K562 (cell line): ENCODE measurements around the gene ELOB.

Experiments
- CEBPG ChIP-seq, 3 experiments: fragments of 200-800 bp in 1 of 3; sonication (Bioruptor generic) in 1 of 3; sonication (generic) in 1 of 3; formaldehyde crosslinking in 1 of 3; IDR thresholded peaks in 2 of 3; conservative IDR thresholded peaks in 1 of 3; 2 replicates each; pipeline versions ENCODE4 v1.6.1 to v1.8.0; 2016 to 2022; ENCODE audit warnings: missing compliant biosample characterization in 2 of 3, missing genetic modification characterization in 2 of 3, mild to moderate bottlenecking in 1 of 3, missing genetic modification reagents in 1 of 3
- CTCF ChIP-seq, 3 experiments: IDR thresholded peaks in 2 of 3; conservative IDR thresholded peaks in 1 of 3; 2 replicates each; pipeline ENCODE4 v1.5.1; 2011 to 2012; ENCODE audit warnings: low read length in 3 of 3, mild to moderate bottlenecking in 3 of 3, control low read depth in 2 of 3, improper control_type of control experiment in 1 of 3, inconsistent platforms in 1 of 3, low read depth in 1 of 3, mixed read lengths in 1 of 3, moderate library complexity in 1 of 3; ENCODE audit not compliant: insufficient read depth in 2 of 3
- EGR1 ChIP-seq: fragments of 450-650 bp; conservative IDR thresholded peaks from 2 replicates; pipeline ENCODE4 v1.6.1; 2017; ENCODE audit warnings: mild to moderate bottlenecking
- EP300 ChIP-seq: IDR thresholded peaks from 2 replicates; pipeline ENCODE4 v1.6.1; 2012; ENCODE audit warnings: low read length, improper control_type of control experiment
- EZH2 ChIP-seq: IDR thresholded peaks from 2 replicates; pipeline ENCODE4 v1.6.1; 2012; ENCODE audit warnings: low read depth, mild to moderate bottlenecking, inconsistent platforms, low read length, borderline replicate concordance
- MTA2 ChIP-seq: fragments of 450-650 bp; IDR thresholded peaks from 2 replicates; pipeline ENCODE4 v1.6.1; 2016; ENCODE audit warnings: low read depth
- POU5F1 ChIP-seq: fragments of 150-350 bp; IDR thresholded peaks from 2 replicates; pipeline ENCODE4 v1.6.1; 2014; ENCODE audit warnings: borderline replicate concordance, low read length, low read depth, mild to moderate bottlenecking; ENCODE audit not compliant: partially characterized antibody
- TCF15 ChIP-seq: fragments of 250-450 bp; sonication (Bioruptor Pico); IDR thresholded peaks from 2 replicates; pipeline ENCODE4 v1.8.0; 2022; ENCODE audit warnings: moderate library complexity, mild to moderate bottlenecking, inconsistent platforms
- TCF7 ChIP-seq: sonication (generic); IDR thresholded peaks from 2 replicates; pipeline ENCODE4 v1.6.1; 2016; ENCODE audit warnings: antibody characterized with exemption, borderline replicate concordance

DNA sequence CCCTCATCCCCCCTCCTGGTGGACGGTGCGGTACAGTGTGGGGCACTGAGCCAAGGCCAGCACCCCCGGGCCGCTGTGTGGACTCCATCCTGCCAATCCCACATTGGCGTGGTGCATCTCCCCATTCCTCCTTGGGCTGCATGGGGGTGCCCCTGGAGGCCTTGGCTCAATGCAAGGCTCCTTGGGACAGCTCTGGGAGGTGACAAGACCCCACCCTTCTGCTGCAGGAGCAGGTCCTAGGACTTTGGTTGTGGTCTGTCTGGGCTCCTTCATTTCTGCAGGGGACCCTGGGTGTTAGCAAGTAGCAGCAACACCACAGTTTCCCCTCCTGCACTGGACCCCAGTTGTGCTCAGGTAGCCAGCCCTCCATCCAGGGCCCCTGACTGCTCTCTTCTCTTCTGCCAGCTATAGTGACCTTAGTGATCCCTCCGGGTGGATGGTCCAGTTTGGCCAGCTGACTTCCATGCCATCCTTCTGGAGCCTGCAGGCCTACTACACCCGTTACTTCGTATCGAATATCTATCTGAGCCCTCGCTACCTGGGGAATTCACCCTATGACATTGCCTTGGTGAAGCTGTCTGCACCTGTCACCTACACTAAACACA, 41.3 kb upstream of the ELOB start:
- no peak for TF ChIP-seq POU5F1
- no peak for TF ChIP-seq EZH2
- no peak for TF ChIP-seq CTCF (IDR thresholded peaks at IDR 0.05 in 2 of 3, conservative IDR thresholded peaks at IDR 0.05 in 1 of 3; ENCODE audit: insufficient read depth in 2 of 3, low read depth in 1 of 3, low read length in 3 of 3)
- TF ChIP-seq EP300, result no peak
- TF ChIP-seq MTA2, result no peak
- TF ChIP-seq EGR1, result no peak
- TF ChIP-seq CEBPG (CRISPR knock-in tag; IDR thresholded peaks at IDR 0.05), result no peak
- TF ChIP-seq CEBPG (tag; conservative IDR thresholded peaks at IDR 0.05 in 1 of 2, IDR thresholded peaks at IDR 0.05 in 1 of 2), result no peak
- no peak for TF ChIP-seq TCF7
- TF ChIP-seq TCF15 (CRISPR knock-in tag), result no peak
